GM18502 (cell line): ENCODE results near the gene CLSTN2.

Source experiments
- ATAC-seq: cut with Tn5 transposase; IDR thresholded peaks from one replicate; pipeline ENCODE4 v1.9.1; 2021; ENCODE audit warnings: mild to moderate bottlenecking; ENCODE audit not compliant: unreplicated experiment, poor library complexity

Gene CLSTN2

DNA sequence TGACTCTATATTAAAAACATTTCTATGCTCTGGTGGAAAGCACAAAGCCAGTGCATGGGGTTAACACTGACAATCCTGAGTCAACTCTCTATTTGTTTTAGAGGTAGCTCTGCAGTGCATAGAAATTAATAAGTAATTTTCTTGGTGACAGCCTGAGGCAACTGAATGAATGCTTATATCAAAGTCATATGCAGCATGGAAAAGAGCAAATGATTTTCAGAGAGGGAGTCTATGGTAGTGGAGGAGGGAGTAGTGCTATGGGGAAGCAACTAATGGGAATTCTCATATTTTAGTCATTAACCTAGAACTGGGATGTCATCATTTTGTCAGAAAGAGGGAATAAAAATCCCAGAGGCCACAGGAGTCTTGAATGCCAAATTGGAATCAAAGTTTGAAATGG, 99.1 kb downstream of the CLSTN2 start:
- no peak for ATAC-seq

DNA sequence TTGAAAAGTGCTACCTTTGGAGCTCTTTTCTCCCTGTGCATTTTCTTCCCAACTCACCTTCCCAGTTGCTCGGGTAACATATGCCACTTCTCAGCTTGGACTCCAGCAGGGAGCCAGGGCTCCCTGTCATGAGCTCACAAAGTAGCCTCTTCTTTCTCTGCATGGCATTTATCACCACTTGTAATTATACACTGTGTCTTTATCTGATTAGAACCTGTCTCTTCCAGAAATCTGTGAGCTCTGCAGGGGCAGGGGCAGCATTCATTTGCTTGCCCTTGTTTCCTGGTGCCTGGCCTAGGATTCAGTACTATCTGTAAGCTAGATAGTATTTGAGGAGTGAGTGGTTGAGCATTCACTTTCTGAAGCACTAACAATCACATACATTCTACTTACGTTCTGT, 100.9 kb downstream of the CLSTN2 start:
- ATAC-seq = no peak

DNA sequence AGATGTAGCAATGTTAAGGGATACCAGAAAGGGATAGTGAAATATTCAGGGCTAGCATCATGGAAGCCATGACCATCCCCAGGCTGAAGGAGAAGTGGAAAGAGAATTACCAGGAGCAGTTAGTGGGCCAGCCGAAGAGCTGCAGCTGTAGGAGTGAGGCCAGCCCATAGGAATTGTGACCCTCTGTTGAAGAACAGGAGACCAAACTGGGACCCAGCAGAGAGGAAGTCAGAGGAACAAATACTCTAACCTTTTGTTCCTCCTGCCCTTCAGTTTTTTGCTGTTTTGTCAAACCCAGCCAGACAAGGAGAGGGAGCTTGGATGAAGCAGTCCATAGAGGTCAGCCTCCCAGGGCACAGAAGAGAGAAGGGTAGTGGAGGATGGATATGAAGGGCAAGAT, 115.4 kb downstream of the CLSTN2 start:
- no peak for ATAC-seq

DNA sequence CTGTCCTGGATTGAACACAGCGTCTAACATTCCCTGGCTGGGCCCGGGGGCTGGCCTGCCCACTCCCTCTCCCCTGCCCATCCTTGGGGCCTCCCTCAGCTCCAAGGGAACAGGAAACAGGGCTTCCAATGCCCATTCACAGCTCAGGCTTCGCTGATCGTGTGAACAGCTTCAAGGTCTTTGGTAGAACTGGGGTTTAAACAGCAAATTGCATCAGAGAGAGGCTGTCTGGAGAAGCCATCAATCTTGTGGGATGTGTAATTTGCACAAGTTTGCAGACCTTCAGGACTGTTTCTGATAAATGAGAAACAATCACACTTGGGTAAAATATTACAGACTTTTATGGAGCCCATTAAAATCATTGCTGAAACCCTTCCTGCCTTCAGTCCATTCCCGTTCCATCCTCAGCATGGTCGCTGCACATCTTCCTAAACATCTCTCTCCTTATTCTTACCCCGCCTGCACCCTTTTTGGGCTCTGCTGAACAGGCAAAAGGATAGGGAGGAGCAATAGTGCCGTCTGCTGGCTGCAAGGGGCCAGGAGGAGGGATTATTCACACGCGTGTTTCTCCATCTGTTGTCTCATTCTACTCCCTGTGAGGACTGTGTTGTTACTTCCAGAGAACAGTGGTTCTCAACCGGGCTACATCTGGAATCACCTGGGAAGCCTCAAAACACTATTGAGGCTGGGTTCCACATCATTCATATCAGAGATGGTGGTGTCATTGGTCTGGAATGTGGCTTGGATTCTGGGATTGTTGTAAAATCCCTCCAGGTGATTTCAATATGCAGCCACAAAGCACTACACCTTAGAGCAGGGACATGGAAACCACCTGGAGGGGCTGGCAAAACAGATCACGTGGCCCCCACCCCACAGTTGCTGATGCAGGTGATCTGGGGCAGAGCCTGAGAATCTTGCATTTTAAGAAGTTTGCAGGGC, 116.3 kb downstream of the CLSTN2 start:
- ATAC-seq = no peak

DNA sequence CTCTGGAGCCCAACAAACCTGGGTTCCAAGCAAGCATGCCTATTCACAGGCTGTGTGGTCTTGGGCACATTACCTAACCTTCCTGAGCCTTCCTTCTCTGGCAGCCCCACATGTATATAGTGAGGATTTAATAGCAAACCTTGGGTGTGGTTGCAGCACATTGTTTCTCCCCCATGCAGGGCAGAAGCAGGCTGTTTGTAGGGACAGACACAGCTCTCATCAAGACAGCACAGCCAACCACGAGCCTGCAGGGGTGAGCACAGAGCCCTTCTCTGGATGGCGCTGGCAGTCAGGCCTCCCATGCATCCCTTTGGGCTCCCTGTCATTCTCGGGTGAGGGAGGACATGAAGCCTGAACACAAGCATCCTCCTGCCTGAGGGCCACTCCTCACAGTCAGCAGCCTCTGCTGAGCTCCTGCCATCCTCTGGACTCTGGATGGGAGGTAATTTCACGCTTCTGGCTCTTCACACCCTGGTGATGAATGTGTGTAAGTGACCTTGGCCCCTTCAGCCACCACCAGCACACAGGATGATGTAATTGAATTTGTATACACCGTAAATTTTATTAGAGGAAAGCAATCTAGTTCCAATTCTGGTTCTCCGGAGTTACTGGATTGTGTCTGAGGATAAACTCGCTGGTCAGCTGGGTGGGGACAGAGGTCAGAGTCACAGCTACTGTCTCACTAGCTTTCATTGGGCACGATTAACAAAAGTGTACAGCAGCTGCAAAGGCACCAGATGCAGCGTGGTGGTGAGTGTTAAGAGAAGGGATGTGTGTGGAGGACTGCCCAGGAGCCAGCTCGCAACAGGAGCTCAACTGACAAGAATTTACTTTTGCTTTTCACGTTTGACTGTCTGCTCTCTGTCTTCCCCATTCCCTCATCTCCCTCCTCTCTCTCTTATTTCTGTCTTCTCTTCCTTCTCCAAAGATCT, 118.1 kb downstream of the CLSTN2 start:
- ATAC-seq = no peak

DNA sequence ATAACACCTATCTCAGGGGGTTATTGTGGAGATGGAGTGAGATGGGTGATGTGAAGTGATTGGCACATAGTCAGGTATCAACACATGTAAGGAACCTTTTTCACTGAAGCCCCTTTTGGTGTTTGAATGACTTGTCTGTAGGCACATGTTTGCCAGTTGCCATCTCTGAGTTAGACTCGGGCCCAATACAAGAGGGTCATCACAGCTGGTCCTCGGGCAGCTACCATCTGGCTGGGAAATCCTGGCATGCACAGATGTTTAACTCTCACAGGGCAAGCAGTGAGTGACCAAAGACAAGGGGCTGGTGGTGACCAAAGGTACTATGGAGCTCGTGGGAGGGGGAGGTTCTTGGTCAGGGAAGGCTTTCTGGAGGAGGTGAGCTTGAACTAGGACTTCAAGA, 118.8 kb downstream of the CLSTN2 start:
- no peak for ATAC-seq

DNA sequence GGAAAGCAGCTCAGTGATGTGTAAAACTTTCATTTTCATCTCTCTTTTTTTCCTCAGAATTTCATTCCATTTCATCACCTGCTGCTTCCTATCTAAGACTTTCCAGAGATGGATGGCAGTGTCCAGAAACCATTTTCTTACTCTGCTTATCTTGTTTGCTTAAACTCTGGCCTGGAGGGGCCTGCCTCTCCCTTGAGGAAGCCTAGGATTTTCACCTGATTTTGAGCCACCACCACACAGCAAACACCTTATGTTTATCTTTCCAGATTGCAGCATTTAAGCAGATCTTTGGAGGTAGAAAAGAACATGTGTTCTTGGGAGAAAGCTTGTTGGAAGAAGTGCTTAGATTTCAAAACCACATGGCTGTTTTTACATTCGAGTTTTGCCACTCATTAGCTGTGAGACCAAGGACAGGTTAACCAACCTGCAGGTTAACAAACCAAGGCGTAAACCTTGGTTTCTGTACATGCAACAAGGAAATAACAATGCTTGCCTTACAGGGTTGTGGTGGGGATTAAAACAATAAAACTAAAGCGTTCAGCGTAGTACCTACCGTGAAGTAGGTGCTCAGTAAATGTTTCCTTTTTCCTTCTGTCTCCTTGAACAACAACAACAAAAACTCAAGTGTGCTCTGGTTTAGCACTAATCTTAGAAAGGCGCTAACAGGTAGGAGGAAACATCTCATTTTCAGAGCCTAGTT, 120.3 kb downstream of the CLSTN2 start:
- ATAC-seq = no peak

DNA sequence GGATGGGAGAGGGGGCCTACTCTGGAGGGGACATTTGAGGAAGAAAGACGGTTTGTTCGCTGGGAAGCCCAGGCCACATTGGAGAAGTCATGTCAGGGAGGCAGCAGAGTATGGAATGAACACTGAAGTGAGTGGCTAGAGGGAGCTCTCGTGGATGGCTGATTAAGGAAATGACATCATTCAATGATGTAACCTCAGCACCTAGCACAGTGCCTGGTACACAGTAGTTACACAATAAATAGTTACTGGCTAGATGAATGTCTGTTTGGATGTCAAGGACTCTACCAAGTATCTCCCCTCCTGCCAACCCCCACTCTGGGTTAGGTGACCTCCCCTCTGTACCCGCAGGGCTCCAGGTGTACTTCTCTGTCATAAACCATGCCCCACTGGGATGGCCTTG, 121.1 kb downstream of the CLSTN2 start:
- no peak for ATAC-seq

DNA sequence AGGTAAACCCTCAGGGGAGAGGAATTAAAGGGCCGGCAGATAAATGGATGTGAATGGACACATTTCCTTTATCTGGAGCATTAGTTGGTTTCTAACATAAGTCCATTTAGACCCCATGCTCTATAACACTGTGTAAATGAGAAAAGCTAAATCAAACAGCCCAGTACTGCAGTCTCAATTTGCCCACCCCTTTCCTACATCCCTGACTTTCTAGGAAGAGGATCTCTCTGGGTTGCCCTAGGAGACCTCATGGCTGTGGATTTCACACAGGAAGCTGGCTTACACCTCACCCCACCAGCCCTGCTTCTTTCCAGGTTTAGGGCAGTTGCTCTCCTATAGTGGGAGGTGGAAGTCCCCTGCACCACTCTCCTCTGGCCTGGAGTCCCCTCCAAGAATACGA, 126.2 kb downstream of the CLSTN2 start:
- ATAC-seq = no peak

DNA sequence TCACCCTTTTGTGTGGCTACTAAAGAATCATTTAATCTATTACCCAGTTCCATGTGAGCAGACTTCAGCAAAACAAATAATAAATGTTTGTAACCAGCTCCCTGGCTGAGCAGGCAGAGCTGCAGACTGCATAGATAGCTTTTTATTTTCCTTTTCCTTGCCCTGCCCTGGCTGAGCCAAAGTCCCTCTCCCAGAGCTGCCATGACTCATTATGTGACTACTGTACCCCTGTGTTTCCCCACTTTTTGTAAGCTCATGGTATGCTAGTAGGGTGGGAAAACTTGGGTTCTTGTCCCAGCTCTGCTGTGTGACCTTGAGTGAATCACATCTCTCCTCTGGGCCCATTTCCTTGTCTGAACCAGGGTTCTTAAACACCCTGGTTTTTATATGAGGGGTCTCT, 127.5 kb downstream of the CLSTN2 start:
- no peak for ATAC-seq

DNA sequence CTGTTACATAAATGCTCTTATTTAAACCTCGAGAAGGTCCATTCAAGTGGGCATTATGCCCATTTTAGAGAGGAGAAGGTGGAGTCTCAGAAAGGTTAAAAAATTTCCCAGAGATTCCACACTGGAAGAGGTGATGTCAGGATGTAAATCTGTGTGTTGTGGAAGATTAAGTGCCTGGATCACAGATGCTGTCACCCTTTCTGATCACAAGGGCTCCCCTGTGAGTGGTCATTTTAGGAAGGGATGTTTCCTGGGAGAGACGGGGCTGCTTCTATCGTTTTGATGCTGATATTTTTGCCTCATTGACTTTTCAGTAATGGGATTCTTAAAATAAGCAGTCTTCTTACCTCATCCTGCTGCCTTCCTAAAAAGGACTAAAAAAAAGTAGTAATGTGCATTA, 132.5 kb downstream of the CLSTN2 start:
- no peak for ATAC-seq

DNA sequence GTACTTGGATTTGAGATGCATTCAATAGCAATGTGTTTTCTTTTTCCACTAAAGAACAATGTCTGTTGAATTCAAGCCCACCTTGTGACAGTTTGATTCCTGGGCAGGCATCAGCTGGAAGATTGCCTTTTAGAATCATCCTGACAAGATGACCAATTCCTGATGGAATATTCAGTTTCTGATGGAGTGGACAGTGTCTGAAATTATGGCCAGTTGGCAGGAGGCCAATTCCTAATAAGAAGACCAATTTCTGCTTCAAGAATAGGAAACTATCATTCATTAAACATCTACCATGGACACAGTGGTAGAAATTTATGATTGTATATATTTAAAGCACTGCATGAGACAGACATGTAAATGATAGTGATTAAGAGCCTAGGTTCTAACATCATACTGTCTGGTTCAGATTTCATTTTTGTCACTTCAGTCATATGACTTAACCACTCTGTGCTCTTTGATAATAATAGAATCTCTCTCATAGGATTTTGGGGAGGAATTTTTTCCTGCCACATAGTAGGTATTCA, 133.6 kb downstream of the CLSTN2 start:
- ATAC-seq = no peak

DNA sequence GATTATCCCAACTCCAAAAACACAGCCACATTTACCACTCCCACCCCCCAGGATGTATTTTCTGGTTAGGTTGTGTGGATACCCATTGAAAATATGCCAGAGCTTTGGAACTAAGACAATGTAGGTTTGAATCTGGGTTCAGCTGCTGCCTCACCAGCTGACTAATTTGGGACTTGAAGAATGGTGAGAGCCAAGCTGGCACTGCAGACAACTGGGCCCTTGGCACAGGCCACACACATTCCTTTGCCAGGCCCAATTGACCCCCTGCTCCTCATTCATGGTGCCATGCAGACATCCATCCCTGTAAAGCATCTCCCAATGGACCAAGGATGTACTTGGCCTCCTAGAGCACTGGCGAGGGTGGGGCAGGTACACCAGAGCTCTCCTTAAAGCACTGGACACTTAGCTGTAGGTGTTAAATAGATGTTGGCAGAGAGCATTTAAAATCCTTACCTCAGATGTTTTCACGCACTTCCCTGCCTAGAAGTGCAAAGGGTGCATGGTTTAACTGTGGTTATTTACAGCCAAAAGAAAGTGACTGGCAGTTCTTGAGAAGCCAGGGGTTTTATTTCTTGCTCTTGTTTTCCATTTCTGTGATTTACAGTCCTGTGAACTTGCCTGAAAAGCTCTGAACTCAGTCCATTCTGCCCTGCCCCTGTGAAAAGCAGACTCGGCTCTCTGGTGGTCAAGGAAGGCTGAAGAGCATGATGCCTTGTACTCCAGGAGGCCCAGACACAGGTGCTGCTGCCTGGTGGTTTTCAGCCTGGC, 138.5 kb downstream of the CLSTN2 start:
- no peak for ATAC-seq

DNA sequence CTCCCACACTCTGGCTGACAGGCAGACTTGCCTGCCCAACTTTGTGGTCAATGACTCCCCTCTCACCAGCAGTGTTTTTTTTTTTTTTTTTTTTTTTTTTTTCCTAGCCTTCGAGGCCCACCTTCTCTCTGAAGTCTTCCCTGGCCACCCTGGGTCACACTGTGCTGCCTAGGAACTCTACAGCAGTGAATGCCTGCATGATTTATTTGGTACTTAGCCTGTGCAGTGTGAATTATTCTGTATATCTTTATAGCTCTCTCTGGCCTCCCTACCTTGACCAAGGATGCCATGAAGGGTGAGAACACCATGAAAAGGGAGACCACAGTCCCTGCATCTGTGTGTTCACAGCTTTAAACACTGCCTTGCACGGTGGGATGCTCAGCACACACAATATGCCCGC, 141.6 kb downstream of the CLSTN2 start:
- no peak for ATAC-seq

DNA sequence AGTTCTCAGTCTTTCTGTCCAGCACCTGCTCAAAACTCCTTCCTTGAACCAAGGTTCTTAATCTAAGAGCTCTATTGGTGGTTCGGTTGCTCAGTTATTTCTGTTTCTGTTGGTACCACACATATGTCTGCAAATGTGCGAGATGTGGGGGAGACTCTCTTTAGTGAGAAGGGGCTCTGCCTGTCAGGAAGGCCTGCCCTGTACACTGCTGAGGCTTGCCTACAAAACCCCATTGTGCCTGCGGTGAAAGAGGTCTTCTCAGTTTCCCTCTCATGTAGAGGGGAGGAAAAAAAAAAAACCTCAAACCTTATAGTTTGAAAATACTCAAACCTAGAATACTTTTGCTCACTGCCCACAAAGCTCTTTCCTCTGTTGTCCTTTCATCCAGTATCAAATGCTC, 142.4 kb downstream of the CLSTN2 start:
- no peak for ATAC-seq

DNA sequence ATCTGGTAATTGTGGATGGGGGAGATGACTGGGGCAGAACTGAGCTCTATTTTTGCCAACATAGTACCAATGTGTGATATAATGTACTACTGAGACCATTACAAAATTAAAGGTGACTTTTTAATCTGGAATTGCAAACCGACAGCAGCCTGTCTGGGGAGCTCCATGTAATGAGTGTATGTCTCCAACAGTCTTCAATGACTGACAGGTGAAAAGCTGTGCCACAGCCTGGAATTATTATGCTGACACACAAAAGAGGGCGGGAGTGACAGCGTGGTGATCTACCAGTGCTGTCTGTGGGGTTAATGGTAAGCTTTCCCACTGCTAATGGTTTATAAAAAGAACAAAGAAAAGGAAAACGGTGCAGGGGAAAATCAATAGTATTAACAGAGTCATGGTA, 143.4 kb downstream of the CLSTN2 start:
- ATAC-seq = no peak

DNA sequence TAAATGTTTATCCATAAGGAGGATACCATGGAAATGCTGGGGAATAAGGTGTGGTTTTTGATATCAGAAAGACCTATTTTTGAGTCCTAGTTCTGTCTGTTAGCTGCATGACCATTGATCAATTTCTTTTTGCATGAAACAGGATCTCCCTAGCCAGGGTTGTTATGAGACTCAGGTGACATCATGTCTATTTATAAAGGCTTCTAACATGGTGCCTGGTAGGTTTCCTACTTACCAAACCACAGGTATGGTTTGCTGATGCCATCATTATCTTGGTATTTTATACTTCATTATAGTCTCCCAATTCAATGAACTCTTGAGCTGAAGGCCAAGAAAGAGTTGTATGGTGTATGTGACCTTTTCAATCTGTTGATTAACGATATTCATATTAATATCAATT, 144.0 kb downstream of the CLSTN2 start:
- no peak for ATAC-seq

DNA sequence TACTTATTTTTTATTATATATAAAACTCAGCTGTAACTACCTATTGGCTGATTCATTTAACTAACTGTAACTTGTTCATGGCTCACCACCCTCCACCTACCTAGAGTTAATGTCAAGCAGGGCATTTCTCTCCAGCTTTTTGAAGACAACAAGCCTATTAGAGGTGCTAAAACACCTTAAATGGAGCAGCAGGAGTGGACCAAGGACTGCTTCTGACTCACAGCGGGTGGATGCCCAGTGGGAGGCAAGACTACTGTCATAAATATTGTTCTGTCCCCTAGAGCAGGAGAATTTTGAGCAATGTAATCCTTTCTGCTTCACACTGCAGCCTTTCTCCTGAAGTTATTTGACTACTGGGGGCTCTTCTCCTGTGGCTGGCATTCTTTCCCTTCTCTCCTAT, 146.9 kb downstream of the CLSTN2 start:
- no peak for ATAC-seq

DNA sequence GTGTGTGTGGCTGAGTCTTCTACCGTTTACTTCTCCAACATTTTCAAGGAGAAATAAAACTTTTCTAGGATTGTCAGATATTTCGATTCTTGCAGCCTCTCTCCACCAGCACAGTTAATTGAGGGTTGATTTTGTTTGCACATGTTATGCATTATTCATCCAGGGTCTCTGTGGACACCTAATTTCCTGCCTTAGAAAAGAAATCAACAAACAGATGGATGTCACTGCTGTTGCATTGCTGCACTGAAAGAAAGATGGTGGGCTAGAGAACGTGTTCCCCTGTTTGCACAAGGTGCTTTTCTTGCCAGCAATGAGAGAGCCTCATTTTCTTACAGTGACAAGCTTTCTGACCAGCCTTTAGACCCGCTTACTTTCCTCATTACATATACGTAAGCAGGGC, 150.0 kb downstream of the CLSTN2 start:
- no peak for ATAC-seq

DNA sequence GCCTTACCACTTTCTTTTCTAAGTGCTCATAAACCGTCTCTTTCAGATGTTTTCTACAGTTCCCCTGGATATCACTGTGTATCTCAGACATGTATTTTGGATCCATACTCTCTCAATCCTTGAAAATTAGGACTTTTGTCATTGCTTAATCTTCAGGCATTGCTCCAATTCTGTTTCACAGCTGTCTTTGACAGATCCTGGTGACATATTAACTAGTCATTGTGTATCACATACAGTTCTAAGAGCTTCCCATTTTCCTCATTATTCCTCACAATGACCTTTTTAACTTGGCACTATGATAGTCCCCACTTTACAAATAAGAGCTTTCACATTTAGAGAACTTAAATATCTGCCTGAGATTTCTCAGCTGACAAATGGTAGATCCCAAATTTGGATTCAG, 151.7 kb downstream of the CLSTN2 start:
- no peak for ATAC-seq
